Retinal pigment epithelial cell (primary cell): ENCODE measurements around the gene GYPC.

Experiments used
- DNase-seq: peaks from one replicate; pipeline ENCODE4 v3.0.0-alpha.2; 2010; ENCODE audit warnings: low read depth
- H3K4me3 ChIP-seq: 2 replicates; pipeline ENCODE4 v1.5.1; 2011; ENCODE audit warnings: mild to moderate bottlenecking, low read length, control low read depth, moderate library complexity
- TF ChIP-seq, protein P1 (sequence below): conservative IDR thresholded peaks from 2 replicates; pipeline ENCODE4 v1.5.1; 2011; ENCODE audit warnings: low read depth, low read length, control low read depth, inconsistent platforms

Gene GYPC

DNA sequence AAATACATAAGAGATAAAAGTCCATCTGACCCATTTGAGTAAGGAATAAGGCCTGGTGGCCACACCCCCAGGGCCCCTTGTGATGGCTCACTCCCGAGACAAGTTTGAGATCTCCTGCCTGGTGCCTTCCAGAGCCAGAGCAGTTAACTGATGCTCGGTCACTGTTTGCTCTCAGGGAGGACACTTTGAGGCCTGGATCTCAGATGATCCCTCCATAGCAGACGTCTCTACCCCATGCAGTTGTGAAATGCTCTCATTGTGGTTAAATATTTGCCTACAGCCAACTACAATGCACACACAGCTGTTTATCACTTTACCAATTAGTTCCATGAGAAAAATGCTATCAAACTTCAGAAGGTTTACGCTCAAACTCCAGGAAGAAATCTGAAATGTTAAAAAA lies 12.3 kb downstream of the GYPC start:
- H3K4me3 ChIP-seq: no peak overlapping the region
- TF ChIP-seq, protein P1, sequence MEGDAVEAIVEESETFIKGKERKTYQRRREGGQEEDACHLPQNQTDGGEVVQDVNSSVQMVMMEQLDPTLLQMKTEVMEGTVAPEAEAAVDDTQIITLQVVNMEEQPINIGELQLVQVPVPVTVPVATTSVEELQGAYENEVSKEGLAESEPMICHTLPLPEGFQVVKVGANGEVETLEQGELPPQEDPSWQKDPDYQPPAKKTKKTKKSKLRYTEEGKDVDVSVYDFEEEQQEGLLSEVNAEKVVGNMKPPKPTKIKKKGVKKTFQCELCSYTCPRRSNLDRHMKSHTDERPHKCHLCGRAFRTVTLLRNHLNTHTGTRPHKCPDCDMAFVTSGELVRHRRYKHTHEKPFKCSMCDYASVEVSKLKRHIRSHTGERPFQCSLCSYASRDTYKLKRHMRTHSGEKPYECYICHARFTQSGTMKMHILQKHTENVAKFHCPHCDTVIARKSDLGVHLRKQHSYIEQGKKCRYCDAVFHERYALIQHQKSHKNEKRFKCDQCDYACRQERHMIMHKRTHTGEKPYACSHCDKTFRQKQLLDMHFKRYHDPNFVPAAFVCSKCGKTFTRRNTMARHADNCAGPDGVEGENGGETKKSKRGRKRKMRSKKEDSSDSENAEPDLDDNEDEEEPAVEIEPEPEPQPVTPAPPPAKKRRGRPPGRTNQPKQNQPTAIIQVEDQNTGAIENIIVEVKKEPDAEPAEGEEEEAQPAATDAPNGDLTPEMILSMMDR: no peak
- DNase-seq: no peak

GRCh38 chr2:126669772-126670171 lies 13.8 kb downstream of the GYPC start:
- DNase-seq: no peak
- TF ChIP-seq, protein P1: no peak
- no peak overlapping the region for H3K4me3 ChIP-seq

- no peak overlapping the region for H3K4me3 ChIP-seq
- TF ChIP-seq, protein P1: no peak
- no peak for DNase-seq
Measured at GRCh38 chr2:126671488-126671887, 15.5 kb downstream of the GYPC start.

DNA sequence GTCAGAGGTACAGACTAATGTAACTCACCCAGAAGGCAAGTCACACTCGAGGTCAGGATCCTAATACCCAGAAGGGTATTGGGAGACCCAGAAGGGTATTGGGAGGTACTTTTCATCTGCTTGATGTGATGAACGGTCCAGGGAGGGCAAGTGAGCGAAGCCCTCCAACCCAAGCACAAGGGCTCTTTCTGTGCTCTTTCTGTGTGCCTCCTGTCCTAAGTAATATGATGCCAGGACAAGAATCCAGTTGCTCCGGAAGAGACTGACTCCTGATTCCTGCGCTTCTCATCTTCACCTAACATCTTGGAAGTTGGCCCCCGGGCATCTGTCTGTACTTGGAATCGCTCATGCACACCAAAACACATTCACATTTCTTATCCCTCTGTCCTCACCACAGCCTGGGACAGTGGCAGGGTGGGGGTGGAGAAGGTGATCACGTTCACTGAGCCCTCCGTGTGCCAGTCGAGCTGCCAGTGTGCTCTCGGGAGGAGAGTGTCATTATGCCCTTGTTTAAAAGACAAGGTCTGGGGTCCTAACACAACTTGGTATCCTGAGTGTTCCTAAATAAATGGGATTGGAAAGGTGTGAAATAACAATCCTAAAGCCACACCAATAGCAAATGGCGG lies 17.1 kb downstream of the GYPC start:
- TF ChIP-seq, protein P1: no peak
- no peak overlapping the region for H3K4me3 ChIP-seq
- no peak for DNase-seq

DNA sequence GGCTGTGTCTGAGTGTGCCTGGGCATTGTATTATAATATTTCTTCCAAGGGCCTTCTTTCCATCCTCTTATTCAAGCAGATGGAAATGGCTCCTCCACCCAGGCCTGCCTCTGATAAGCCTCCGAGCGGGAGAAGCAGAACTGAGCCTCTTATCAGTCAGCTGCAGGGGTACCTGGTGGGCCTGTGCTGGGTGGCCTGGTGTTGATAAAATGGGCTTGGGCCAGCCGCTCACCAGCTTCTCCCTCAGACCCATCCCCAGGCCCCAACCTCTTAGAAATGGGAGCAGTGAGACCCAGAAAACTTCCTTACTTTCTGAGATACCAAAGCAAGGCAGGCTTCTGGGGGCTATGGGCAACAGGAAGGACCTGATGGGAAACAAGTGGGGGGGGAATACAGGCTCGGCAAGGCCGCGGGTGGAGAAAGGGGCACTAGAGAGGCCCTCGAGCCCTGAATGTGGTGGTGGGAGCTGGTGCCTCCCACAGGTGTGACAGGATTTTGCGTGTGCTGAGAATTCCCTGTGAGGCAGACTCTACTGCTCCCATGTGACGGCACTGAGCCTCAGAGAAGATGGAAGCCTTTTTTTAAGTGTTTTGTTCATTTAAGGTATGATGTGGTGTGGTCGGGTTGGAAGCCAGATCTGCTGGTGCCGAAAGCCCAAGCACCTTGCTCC lies 18.3 kb downstream of the GYPC start:
- TF ChIP-seq, protein P1: no peak
- DNase-seq: no peak
- H3K4me3 ChIP-seq: no peak overlapping the region

GRCh38 chr2:126675637-126676036 lies 19.7 kb downstream of the GYPC start:
- DNase-seq: no peak
- no peak overlapping the region for H3K4me3 ChIP-seq
- TF ChIP-seq, protein P1: no peak
